Stomach (tissue), 4 donors: ENCODE data around the gene RPL38.

Experiments
- CTCF ChIP-seq, 7 experiments: fragments of 450-650 bp in 4 of 7; fragments of 200-600 bp in 3 of 7; sonication (generic) in 3 of 7; IDR thresholded peaks; one replicate each; pipeline ENCODE4 v1.5.1; 2016 to 2019; ENCODE audit warnings: antibody characterized with exemption in 7 of 7, control low read depth in 2 of 7, mild to moderate bottlenecking in 1 of 7
- EP300 ChIP-seq: sonication (generic); formaldehyde crosslinking; IDR thresholded peaks from one replicate; pipeline ENCODE4 v1.6.1; 2017; ENCODE audit warnings: antibody characterized with exemption

- TF ChIP-seq CTCF (IDR thresholded peaks at IDR 0.05) (no peak), EP300 (no peak)
Measured at GRCh38 chr17:74179576-74179975, 23.9 kb upstream of the RPL38 start.
